Esophagus squamous epithelium (tissue), 4 donors: Measurements from ENCODE around the gene IQCK.

ENCODE experiments used
- POLR2A ChIP-seq, 4 donors: fragments of 450-650 bp; IDR thresholded peaks; one replicate each; pipeline ENCODE4 v1.6.1; 2017; ENCODE audit warnings: antibody characterized with exemption in 4 of 4, mild to moderate bottlenecking in 4 of 4, moderate library complexity in 3 of 4
- TF ChIP-seq, protein P1 (sequence below), 6 experiments: fragments of 450-650 bp in 4 of 6; fragments of 200-600 bp in 2 of 6; sonication (generic) in 2 of 6; IDR thresholded peaks; one replicate each; pipeline ENCODE4 v1.5.1; 2016 to 2019; ENCODE audit warnings: antibody characterized with exemption in 6 of 6, mild to moderate bottlenecking in 4 of 6, moderate library complexity in 4 of 6

DNA sequence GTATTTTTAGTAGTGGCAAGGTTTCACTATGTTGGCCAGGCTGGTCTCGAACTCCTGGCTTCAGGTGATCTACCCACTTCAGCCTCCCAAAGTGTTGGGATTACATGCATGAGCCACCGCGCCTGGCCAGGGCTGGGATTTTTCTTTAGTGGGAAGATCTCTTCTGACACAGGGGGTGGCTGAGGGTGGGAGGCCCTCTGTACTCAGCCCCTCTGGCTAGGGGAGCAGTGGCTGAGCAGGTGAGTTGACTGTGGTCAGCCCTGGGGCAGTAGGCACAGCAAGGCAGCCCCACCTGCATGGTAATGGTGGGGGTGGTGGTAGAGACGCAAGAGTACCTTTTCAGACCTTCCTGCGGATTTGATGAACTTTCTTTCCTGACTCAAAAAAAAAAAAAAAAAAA lies 178.9 kb downstream of the IQCK start:
- TF ChIP-seq POLR2A (IDR thresholded peaks at IDR 0.05) = no peak
- TF ChIP-seq, protein P1, sequence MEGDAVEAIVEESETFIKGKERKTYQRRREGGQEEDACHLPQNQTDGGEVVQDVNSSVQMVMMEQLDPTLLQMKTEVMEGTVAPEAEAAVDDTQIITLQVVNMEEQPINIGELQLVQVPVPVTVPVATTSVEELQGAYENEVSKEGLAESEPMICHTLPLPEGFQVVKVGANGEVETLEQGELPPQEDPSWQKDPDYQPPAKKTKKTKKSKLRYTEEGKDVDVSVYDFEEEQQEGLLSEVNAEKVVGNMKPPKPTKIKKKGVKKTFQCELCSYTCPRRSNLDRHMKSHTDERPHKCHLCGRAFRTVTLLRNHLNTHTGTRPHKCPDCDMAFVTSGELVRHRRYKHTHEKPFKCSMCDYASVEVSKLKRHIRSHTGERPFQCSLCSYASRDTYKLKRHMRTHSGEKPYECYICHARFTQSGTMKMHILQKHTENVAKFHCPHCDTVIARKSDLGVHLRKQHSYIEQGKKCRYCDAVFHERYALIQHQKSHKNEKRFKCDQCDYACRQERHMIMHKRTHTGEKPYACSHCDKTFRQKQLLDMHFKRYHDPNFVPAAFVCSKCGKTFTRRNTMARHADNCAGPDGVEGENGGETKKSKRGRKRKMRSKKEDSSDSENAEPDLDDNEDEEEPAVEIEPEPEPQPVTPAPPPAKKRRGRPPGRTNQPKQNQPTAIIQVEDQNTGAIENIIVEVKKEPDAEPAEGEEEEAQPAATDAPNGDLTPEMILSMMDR (IDR thresholded peaks at IDR 0.05) = no peak
